CD4-positive, alpha-beta T cell (primary cell): ENCODE data around the gene CDK3. TPM values are rescaled to one million over a fixed set of nuclear protein-coding genes. Genes with fewer than 3 reads are reported as not detected.
"Not testable (repeated sequence)": the region's sequence is repeated elsewhere in the genome, so short reads cannot be mapped to it uniquely, and the experiment has no call there.

Experiments used
- ATAC-seq: fragments of 200-7000 bp; cut with Tn5 transposase; one replicate; pipeline ENCODE4 v1.10.0; 2022; ENCODE audit warnings: mild to moderate bottlenecking; ENCODE audit not compliant: poor library complexity
- CTCF ChIA-PET: fragments of 350-600 bp; sonication (Branson Sonifier 250); formaldehyde crosslinking; loops from one replicate; lab custom pipeline; 2021; ENCODE audit warnings: antibody characterized with exemption, inconsistent platforms; lab: Charles Lee
- POLR2A ChIA-PET: fragments of 350-600 bp; sonication (Branson Sonifier 250); formaldehyde crosslinking; loops from one replicate; lab custom pipeline; 2021; ENCODE audit warnings: antibody characterized with exemption, inconsistent platforms; lab: Charles Lee
- DNase-seq, 14 experiments: peaks; one replicate each; pipeline ENCODE4 v3.0.0-alpha.2; 2013 to 2020; ENCODE audit warnings: mixed read lengths in 2 of 14
- H3K27ac ChIP-seq, 2 donors: one replicate each; pipeline versions ENCODE4 v1.5.1 to v1.7.0; 2013; ENCODE audit warnings: low read length in 2 of 2, low read depth in 1 of 2, mild to moderate bottlenecking in 1 of 2
- H3K27me3 ChIP-seq, 2 experiments: 1 replicate in 1 of 2; 2 replicates in 1 of 2; pipeline versions ENCODE4 v1.6.1 to v1.7.0; 2013; ENCODE audit warnings: low read length in 2 of 2, control low read depth in 1 of 2, mild to moderate bottlenecking in 1 of 2, moderate library complexity in 1 of 2; ENCODE audit not compliant: insufficient read depth in 2 of 2, control insufficient read depth in 1 of 2
- H3K36me3 ChIP-seq: one replicate; pipeline ENCODE4 v1.6.1; 2013; ENCODE audit warnings: low read length, control low read depth; ENCODE audit not compliant: insufficient read depth
- H3K4me1 ChIP-seq: one replicate; pipeline ENCODE4 v1.6.1; 2013; ENCODE audit warnings: low read length, control low read depth; ENCODE audit not compliant: insufficient read depth
- H3K4me3 ChIP-seq: one replicate; pipeline ENCODE4 v1.5.1; 2013; ENCODE audit warnings: mild to moderate bottlenecking, low read length, moderate library complexity
- H3K9me3 ChIP-seq, 2 experiments: 1 replicate in 1 of 2; 2 replicates in 1 of 2; pipeline versions ENCODE4 v1.6.1 to v1.7.0; 2013; ENCODE audit warnings: low read length in 2 of 2, mild to moderate bottlenecking in 2 of 2, control low read depth in 1 of 2, moderate library complexity in 1 of 2; ENCODE audit not compliant: control insufficient read depth in 1 of 2, insufficient read depth in 1 of 2
- H3K27ac Mint-ChIP-seq: one replicate; pipeline ENCODE4 v1.8.0; 2020; ENCODE audit warnings: mixed read lengths
- H3K27me3 Mint-ChIP-seq: one replicate; pipeline ENCODE4 v1.8.0; 2021; ENCODE audit warnings: mixed read lengths
- H3K36me3 Mint-ChIP-seq: one replicate; pipeline ENCODE4 v1.8.0; 2021; ENCODE audit warnings: low read depth, mixed read lengths
- H3K4me1 Mint-ChIP-seq: one replicate; pipeline ENCODE4 v1.8.0; 2021; ENCODE audit warnings: low read depth, mixed read lengths
- H3K4me3 Mint-ChIP-seq: one replicate; pipeline ENCODE4 v1.8.0; 2020; ENCODE audit warnings: mild to moderate bottlenecking, mixed read lengths
- H3K9me3 Mint-ChIP-seq: one replicate; pipeline ENCODE4 v1.8.0; 2020; ENCODE audit warnings: mixed read lengths
- intact Hi-C, 2 experiments: fragments of 100-400 bp; cut with DNase I in 1 of 2; cut with micrococcal nuclease in 1 of 2; formaldehyde crosslinking; loops; one replicate each; pipeline versions ENCODE4 v1.15.1 to v1.9.0; 2023 to 2025; cut with DNase I, micrococcal nuclease
- total RNA-seq, 174 experiments: library from RNA in 2 of 174; stranded (reverse) in 2 of 174; gene quantifications; one replicate each; pipeline ENCODE4 v1.2.3 and lab custom pipeline; 2021 to 2026
- TF ChIP-seq, protein P1 (sequence below): fragments of 200-600 bp; IDR thresholded peaks from one replicate; pipeline ENCODE4 v1.8.0; 2022; ENCODE audit warnings: antibody characterized with exemption, mild to moderate bottlenecking

The CDK3 gene
- total RNA-seq, 2 experiments from 2014 or later: 3.9 to 4.9 TPM

DNA sequence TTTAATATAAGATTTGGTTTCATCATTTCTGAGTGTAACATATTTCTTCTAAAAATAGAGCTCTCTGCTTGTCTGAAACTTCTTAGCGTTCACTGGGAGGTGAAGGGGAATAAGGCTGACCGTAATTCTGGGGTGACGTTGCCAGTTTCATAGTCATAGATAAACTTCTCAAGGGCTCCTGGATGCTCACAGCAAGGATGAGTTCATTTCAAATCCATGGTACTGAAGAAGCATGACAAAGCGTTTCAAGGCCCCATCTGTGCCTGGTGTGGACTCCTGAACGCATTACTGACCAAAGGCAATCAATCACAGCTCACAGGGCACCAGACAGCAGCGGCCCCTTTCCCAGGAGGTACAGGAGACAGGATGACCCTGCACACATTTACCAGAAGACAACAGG is 38.5 kb downstream of the CDK3 start:
- intact Hi-C loops: no loop called here
- DNase-seq: no peak
- ChIA-PET CTCF (no interaction called here), POLR2A (no interaction called here)
- Histone ChIP-seq H3K4me3 (no peak overlapping the region), H3K4me1 (no peaks in the 10 kb centered on the region), H3K36me3 (peaks cover 61% of the 10 kb centered on the region), H3K9me3 (no peaks in the 10 kb centered on the region), H3K27me3 (no peaks in the 10 kb centered on the region), H3K27ac (no peak overlapping the region)
- no peak overlapping the region for H3K27ac Mint-ChIP-seq
- ATAC-seq: no peak
- peaks cover 62% of the 10 kb centered on the region for H3K36me3 Mint-ChIP-seq
- no peaks in the 10 kb centered on the region for H3K9me3 Mint-ChIP-seq
- TF ChIP-seq, protein P1, sequence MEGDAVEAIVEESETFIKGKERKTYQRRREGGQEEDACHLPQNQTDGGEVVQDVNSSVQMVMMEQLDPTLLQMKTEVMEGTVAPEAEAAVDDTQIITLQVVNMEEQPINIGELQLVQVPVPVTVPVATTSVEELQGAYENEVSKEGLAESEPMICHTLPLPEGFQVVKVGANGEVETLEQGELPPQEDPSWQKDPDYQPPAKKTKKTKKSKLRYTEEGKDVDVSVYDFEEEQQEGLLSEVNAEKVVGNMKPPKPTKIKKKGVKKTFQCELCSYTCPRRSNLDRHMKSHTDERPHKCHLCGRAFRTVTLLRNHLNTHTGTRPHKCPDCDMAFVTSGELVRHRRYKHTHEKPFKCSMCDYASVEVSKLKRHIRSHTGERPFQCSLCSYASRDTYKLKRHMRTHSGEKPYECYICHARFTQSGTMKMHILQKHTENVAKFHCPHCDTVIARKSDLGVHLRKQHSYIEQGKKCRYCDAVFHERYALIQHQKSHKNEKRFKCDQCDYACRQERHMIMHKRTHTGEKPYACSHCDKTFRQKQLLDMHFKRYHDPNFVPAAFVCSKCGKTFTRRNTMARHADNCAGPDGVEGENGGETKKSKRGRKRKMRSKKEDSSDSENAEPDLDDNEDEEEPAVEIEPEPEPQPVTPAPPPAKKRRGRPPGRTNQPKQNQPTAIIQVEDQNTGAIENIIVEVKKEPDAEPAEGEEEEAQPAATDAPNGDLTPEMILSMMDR: no peak
- H3K27me3 Mint-ChIP-seq: no peaks in the 10 kb centered on the region
- no peak overlapping the region for H3K4me3 Mint-ChIP-seq
- H3K4me1 Mint-ChIP-seq: no peaks in the 10 kb centered on the region

DNA sequence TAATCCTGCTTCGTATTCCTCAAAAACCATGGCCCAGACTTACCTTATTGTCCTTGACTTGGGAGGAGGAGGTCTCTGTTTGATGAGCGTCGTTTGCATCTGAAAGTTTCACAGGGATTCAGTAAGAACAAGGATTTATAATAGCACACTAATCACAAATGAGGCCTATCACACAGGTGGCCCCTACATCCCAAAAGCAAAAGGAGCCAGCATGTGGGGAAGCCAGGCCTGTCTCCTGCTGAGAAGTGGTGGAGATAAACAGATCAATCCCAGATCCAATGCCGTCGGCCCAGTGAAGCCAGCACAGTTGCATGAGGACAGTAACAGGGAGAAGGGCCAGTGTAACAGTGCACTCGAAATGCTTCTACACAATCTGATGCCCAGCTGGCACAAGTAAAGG is 39.7 kb downstream of the CDK3 start:
- H3K9me3 ChIP-seq: no peaks in the 10 kb centered on the region
- H3K4me3 ChIP-seq: no peak overlapping the region
- DNase-seq (no peak), ATAC-seq (no peak)
- Mint-ChIP-seq H3K27me3 (no peaks in the 10 kb centered on the region), H3K4me3 (no peak overlapping the region), H3K36me3 (peaks cover 75% of the 10 kb centered on the region), H3K27ac (no peak overlapping the region), H3K4me1 (no peaks in the 10 kb centered on the region), H3K9me3 (no peaks in the 10 kb centered on the region)
- CTCF ChIA-PET: no interaction called here
- peaks cover 73% of the 10 kb centered on the region for H3K36me3 ChIP-seq
- H3K27me3 ChIP-seq: no peaks in the 10 kb centered on the region
- intact Hi-C loops: no loop called here
- POLR2A ChIA-PET: interaction anchor here (1.6 kb wide), 1 partner anchor 10 kb away, joined by 5 read pairs; no protein-coding TSS in a partner anchor
- H3K27ac ChIP-seq: no peak overlapping the region
- H3K4me1 ChIP-seq: no peaks in the 10 kb centered on the region
- TF ChIP-seq, protein P1: no peak

DNA sequence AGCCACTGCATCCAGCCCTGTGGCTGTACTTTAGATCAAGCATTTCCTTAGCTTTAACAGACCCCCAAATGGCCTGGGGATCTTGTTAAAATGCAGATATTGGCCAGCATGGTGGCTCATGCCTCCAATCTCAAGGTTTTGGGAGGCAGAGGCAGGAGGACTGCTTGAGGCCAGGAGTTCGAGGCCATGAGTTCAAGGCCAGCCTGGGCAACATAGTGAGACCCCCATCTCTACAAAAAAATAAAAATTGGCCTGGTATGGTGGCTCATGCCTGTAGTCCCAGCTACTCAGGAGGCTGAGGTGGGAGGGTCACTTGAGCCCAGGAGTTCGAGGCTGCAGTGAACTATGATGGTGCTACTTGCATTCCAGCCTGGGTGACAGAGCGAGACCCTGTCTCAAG is 42.2 kb downstream of the CDK3 start:
- CTCF ChIA-PET, H3K27ac Mint-ChIP-seq, H3K27me3 Mint-ChIP-seq: not testable (repeated sequence)

DNA sequence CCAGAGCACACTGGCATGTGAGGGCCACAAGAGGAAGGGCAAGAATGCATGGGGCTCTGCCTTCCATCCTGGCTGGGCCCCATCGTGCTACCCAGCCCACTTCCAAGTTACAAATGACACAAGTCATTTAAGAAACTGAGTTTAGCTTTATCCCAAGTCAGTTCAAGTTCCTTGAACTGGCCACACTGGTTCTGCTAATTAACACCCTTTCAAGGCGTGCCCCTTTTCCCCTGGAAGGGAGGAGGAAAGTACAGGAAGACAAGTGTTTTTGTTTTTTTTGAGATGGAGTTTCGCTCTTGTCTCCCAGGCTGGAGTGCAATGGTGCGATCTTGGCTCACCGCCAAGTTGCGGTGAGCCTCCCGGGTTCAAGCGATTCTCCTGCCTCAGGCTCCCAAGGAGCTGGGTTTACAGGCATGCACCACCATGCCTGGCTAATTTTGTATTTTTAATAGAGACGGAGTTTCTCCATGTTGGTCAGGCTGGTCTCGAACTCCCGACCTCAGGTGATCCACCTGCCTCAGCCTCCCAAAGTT is 43.9 kb downstream of the CDK3 start:
- ATAC-seq, H3K4me1 ChIP-seq, H3K9me3 ChIP-seq, POLR2A ChIA-PET, DNase-seq, H3K27me3 Mint-ChIP-seq, H3K27ac ChIP-seq, H3K9me3 Mint-ChIP-seq, H3K27me3 ChIP-seq, intact Hi-C loops, H3K4me3 ChIP-seq, CTCF ChIA-PET, H3K27ac Mint-ChIP-seq, H3K4me3 Mint-ChIP-seq: not testable (repeated sequence)
- peaks cover 13% of the 10 kb centered on the region for H3K4me1 Mint-ChIP-seq
- H3K36me3 ChIP-seq: peaks cover 95% of the 10 kb centered on the region
- H3K36me3 Mint-ChIP-seq: peaks cover 93% of the 10 kb centered on the region

More for the DNA sequence above, 42.2 kb downstream of the CDK3 start:
- ATAC-seq, H3K9me3 Mint-ChIP-seq, H3K4me3 Mint-ChIP-seq, H3K4me3 ChIP-seq, intact Hi-C loops, DNase-seq, H3K4me1 Mint-ChIP-seq, H3K27ac ChIP-seq, H3K4me1 ChIP-seq, H3K9me3 ChIP-seq, H3K27me3 ChIP-seq, POLR2A ChIA-PET: not testable (repeated sequence)
- peaks cover 95% of the 10 kb centered on the region for H3K36me3 ChIP-seq
- H3K36me3 Mint-ChIP-seq: peaks cover 93% of the 10 kb centered on the region
